CD4-positive, alpha-beta T cell treated with Interleukin-15 for 1 hour (primary cell): ENCODE data around the gene ZNF792.
"Not testable (repeated sequence)": the region's sequence is repeated elsewhere in the genome, so short reads cannot be mapped to it uniquely, and the experiment has no call there.

ENCODE experiments used
- DNase-seq: peaks from one replicate; pipeline ENCODE4 v3.0.0-alpha.2; 2020

Gene ZNF792

DNA sequence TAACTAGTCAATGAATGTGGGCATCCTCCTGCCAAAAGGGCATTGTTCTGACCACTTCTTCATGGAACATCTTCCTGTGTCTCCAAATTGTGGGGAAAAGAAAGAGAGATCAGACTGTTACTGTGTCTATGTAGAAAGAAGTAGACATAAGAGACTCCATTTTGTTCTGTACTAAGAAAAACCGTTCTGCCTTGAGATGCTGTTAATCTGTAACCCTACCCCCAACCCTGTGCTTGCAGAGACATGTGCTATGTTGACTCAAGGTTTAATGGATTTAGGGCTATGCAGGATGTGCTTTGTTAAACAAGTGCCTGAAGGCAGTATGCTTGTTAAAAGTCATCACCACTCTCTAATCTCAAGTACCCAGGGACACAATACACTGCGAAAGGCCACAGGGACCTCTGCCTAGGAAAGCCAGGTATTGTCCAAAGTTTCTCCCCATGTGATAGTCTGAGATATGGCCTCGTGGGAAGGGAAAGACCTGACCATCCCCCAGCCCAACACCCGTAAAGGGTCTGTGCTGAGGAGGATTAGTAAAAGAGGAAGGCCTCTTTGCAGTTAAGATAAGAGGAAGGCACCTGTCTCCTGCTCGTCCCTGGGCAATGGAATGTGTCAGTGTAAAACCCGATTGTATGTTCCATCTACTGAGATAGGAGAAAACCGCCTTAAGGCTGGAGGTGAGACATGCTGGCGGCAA lies 43.8 kb downstream of the ZNF792 start:
- not testable (repeated sequence) for DNase-seq

DNA sequence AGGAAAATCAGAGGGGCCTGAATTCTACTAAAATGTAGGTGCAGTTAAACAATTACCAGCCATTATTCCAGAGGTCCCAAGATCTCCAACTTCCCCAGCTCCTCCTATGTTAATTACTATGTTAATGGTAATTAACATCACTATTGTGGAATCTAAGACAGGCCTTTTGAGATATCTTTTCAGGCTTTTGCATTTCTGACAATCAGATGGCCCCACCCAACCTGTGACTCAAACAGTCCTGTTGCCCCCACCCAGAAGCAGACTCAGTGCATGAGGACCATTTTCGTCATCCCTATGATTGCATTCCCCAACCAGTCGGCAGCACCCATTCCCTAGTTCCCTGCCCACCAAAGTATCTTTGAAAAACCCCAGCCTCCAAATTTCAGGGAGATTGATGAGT lies 45.8 kb downstream of the ZNF792 start:
- no peak for DNase-seq

DNA sequence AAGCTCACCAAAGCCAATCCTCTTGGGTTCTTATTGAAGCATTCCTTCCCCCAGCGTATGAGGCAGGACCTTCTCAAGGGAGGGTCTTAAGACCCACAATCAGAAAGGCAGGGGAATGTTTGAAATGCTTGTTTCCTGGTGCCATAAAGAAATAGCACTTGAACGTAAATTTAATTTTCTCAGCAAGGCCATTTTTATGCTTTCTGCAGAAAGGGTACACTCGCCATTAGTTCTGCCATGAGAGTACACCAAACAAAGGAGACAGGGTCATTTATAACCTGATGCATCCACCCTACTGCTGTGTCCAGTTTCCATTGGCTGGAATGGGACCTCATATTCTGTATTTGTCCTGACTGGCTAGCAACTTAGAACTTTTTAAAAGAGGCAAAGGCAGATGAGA lies 46.9 kb downstream of the ZNF792 start:
- not testable (repeated sequence) for DNase-seq

DNA sequence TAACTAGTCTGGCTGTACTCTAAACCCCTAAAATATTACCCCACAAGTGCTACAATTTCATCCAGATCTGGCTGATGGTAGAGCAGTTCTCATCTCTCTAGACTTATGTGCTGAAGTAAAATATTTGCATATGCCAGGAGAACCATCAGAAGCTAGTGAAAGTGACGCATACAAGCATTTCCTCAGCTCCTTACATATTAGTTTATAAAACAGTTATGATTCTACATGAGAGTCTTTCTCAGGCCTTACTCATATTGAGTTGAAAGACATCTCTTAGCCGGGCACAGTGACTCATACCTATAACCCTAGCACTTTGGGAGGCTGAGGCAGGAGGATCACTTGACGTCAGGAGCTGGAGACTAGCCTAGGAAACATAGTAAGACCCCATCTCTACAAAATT lies 53.3 kb downstream of the ZNF792 start:
- no peak for DNase-seq
